ENCODE measurements around the gene PROX1.

The PROX1 gene

DNA sequence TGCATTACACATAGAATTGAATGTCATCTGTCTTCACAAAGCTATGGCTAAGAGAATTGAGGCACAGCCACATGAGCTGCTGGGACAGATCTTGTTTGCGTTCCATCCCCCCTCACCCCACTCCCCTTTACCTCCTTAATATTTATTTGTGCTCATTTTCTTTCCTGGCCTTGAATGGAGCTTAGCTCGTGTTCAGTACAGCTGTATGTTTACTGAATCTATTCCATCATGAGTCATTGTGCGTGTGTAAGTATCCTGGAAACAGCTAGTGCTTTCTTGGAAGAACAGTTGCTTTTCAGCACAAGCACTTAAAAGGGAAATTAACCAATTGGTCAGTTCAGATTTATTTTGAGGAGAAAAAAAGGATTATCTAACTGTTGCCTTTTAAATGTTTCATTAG is 14.7 kb downstream of the PROX1 start:
- no peak for DNase-seq

GRCh38 chr1:214003233-214003632 is 15.5 kb downstream of the PROX1 start:
- no peak for DNase-seq

DNA sequence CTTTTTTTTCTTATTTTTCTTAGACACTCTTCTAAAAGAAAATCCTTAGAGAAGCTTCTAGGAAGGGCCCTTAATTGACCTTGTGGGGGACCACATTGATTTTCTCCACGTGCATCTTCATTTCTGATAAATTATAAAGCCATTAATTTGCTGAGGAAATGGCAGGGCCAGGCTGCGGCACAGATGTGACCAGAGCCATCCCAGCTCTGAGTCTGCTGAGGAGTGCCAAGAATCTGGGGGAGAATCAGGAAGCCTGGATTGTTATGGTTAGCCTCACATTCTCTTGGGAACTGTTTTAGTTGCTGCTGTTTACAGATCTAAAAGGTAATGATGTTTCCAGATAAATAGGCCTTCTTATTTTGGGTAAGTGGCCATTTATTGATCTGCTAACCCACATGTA is 16.2 kb downstream of the PROX1 start:
- no peak for DNase-seq

GRCh38 chr1:214004795-214005194 is 17.0 kb downstream of the PROX1 start:
- no peak for DNase-seq

DNA sequence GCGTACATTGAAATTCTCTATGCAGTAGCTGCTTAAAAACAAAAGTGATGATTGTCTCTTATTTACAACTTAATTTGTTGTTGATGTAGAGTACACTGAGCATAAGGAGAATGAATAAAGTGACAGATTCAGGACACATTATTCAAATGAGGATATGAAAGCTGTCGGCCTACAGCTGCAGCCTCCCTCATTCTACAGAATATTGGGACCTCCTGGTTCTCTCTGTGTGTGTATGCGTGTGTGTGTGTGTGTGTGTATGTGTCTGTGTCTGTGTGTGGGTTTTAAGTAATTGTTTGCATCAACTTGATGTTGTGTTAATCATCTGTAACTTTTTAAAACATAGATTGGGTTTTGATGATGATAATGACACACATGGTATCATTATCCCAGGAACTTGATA is 17.9 kb downstream of the PROX1 start:
- no peak for DNase-seq

GRCh38 chr1:214006845-214007244 is 19.1 kb downstream of the PROX1 start:
- no peak for DNase-seq

- DNase-seq, result no peak
Measured at GRCh38 chr1:214008347-214008746, 20.6 kb downstream of the PROX1 start.

DNA sequence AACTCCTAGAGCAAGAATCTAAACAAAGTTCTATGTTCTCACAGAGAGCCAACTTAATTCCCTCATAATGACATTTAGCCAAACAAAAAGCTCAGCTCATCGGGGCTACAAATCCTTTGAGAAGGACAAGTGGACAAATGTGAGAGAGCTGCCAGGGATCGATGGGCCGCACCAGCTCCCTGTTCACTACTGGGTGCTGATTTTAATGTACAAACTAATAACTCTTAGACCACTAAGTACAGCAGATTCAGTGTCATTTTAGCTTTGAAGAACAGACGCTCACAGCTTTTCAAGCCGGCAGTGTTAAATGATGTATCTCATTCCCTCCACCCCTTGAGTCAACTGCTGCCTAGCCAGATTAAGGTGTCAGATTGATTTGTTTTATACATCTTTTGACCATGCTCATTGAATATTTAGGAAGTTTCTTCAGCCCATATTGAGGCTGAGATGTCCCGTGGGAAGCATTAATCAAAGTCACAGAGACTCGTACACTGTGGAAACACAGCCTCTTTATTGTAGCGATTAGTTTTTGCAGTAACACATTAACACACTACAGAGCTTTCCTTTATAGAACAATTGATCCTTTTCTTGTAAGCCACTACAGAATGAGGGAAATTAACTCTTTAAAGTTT is 21.1 kb downstream of the PROX1 start:
- no peak for DNase-seq

DNA sequence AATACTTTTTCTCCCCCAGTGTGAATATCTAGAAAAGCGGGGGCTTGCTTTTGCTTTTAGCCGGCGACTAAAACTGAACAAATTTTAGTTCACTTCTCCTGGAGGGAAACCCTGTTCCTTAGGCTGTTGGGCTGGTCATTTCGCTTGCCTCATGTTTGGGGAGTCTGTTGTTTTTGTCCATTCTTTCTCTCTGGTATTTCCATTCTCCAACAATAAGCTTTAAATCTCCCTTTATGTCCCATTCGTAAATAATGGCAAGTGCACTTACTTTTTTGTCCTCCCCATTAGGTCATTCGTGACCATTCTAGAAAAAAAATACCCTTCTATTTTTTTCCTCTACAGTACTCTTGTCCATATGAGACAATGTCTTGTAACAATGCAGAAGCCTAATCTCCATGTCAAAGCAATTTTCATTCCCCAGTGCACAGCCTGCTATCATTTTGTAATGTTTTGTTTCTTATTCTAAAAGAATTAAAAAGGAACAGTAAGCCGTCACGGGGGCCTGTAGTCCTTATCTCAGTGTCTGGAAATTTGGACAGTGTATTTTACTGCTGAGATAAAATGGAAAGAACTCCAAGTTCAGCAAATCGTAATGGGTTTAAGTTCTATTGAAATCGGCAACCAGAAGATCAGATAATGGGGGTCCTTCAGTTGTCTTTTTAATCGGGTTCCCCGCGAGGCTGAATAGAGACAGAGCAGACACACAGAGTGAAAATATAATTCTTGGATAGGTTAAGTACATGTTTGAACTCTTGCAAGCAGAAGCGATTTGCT is 21.8 kb downstream of the PROX1 start:
- DNase-seq, result no peak

DNA sequence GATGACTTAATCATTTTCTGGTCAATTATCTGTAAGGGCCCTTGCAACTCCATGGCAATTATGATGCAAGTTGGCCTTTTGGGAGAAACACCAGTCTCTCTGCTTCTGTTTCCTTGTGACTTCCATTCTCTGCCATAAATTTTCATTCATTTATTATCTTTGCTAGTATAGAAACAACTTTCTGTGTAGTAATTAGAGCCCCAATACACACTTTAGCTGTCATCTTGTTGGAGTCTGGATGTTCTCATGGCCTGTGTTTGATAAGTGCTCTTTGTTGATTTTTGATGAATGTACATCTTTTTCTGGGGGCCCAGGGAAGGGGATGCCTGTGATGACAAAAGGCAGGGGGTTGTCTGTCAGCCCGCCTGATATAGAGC is 22.4 kb downstream of the PROX1 start:
- DNase-seq, result no peak

DNA sequence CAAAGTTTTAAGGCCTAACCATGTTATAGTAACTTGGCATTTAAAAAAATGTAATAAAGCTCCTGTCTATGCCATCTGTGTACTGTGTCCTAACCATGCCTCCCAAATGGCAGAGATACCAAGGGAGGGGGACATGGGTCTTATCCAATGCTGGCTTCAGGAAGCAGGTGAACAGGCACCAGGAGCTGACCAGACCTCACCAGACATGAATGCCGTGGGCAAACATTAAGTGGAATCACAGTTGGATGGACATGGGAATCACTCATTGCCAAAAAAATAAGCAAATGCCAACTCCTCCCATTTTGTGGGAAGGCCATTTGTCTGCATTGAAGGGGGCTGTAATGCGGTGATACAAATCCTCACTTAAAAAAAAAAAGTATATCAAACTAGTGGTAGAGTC is 22.9 kb downstream of the PROX1 start:
- DNase-seq, result no peak

DNA sequence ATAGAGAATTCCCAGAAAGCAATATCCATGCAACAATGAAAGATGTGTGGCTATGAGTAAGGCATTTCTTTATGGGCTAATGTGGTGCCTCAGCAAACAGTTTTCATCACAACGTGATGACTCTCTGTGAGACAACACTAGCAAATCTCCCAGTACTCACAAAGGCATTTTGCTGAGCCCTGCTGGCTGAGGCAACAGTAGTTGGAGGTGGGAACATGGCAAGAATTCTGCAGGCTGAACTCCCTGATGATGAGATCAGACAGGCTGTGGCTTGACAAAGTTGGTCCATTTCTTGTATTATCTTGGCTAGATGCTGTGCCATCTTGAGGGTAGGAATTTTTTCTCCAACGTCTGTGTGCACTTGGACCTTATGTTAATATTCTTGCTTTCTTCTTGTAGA is 24.6 kb downstream of the PROX1 start:
- DNase-seq, result no peak

DNA sequence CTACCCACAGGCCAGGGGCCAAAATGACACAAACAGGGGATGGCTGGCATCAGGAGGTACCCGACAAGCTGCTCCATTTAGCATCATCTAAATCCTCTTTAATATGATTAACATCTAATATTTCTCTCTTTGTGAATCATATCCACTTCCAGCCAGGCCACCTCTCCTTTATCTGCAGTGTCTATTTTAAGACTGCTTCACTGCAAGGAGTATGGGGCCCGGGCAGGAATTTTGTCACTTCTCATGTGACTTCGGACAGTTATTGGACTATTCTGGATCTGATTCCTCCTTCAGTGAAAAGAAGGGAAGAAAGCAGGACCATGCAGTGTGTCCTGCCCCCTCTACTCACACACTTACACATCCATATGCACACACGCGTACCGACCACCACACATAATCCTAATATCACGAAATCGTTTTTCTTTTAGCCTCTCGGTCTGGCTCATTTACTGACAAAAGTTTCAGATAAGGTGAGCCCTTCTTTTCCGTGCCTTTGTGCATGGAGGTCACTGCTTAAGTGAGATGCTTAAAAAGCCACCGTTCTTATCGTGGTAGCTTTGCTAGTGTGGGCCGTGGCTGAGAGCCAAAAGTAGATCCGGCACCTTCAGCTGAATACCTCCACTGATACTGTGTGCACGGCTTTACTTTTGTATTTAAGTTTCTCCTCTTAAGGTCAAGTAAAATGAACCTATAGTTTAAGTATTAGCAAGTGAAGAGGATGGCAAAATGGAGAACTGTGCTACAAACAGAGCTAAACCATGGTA is 26.0 kb downstream of the PROX1 start:
- no peak for DNase-seq

DNA sequence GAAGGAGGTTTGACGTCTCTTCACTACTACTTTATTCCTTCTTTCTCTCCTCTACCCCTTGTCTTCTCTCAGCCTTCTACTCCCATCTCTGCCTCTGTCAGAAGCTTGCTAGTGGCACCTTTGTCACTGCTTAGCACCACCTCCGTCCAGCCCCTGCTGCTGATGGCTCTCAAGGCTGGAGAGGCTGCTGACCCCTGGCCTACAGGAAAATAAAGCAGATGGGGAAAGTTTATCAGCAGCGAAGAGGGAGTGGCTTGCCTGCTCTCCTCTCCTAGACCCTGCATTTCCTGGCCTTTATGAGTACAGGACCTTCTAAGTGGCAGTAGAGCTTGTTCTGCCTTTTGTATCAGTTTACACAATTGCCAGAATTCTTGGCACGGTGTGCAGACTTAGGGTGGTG is 27.0 kb downstream of the PROX1 start:
- no peak for DNase-seq

- no peak for DNase-seq
Measured at GRCh38 chr1:214017191-214017982, 29.6 kb downstream of the PROX1 start.

DNA sequence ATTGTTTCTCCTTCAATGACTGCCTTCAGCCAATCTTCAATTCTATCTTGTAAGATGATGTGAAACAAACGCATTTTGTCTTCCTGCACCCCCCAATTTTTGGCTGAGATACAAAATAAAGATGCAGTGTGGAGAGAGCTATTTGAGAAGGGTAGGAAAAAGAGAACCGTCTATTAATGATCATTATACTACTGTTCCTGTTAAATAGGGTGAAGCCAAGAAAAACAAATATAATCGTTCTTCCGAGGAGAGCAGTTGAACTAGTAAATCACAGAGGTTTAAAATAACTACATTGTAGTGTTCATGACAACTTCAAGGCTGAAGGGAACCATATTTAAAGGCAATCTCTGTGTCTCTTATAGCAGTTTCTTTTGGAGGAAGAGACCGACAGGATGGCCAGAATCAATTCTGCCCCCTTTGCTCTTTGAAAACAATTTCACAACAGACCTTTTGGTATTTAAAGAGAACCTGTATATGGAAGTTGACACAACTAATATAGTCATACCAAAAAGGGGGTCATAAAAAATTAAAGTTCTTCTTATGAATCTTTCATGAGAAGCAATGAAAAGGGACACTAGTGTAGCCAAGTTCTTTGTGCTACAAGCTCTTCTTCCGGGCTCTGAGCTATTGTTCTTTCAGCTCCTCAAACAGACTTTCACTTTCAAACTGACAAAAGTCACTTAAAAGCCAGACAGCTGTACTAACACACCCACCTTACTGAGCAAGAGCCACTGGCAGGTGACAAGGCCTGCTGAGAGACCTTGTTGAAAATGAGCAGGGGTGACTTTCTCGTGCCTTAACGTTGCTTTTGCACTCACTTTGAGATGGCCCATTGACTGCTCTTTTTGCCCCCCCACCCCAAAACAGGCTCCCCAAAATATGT is 30.9 kb downstream of the PROX1 start:
- DNase-seq, result no peak

DNA sequence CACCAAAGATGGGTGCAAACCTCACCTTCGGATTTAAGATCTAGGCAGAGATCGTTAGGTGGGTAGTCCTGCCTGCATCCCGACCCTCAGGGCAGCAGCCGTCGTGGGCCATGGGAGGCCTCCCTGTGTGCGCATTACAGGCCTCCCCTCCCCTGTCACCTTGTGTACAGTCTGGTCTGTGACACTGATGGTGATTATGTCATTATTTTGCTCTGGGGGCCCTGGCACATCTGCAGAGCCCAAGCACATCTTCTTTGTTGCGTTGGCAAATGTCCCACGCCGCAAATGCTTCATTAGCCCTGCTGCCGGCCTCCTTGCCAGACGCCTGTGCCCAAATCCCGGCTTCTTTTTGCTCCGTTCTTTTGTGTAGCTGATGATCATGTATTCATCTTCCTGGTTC is 31.7 kb downstream of the PROX1 start:
- DNase-seq, result no peak

GRCh38 chr1:214021321-214021720 is 33.5 kb downstream of the PROX1 start:
- no peak for DNase-seq

DNA sequence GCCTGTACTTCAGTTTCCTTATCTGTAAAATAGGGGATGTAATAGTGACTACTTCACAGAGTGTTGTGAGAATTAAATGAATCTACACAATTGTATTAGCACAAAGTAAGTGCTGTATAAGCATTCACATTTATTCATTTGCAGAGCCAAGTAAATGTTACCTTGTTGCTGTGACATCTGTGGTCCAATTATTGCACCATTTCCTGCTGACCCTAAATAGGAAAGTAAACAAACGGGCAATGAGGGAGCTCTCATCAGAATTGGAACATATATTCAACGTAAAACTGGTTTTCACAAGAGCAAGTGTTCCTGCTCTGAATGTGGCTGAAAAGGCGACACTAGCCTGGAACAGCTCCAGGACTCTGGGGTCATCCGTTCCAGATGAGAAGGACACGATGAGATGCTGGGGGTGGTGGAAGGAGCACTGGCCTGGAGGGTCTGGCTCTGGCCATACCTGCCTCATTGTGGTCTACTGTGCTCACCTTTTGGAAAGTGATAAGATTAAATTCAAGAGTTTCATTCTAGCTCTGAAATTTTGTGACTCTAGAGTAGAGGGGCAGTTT is 34.5 kb downstream of the PROX1 start:
- DNase-seq, result no peak

DNA sequence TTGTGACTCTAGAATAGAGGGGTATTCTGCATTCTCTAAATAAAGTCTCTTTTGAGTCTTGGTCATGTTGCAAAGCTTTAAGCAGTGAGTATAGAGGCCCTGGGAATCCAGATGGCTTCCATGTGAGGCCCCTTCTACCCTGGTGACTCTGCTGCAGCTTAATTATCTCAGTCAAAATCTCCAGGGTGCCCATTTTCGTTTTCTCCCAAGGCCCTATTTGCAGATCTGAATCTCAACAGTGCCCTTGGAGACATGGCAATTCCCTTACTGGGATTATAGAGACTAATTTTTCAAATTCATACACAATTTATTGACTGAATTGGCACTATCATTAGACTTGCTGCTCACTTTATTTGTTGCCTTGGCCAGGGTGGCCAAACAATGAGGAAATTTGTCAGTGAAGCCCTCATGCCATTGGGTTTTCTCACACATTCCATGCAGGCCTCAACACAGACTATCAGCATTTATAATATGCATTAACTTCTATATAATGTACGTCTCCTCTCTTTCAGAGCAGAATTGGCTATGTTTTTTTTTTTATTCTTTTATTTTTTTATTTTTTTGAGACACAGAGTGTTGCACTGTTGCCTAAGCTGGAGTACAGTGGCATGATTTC is 35.1 kb downstream of the PROX1 start:
- no peak for DNase-seq

DNA sequence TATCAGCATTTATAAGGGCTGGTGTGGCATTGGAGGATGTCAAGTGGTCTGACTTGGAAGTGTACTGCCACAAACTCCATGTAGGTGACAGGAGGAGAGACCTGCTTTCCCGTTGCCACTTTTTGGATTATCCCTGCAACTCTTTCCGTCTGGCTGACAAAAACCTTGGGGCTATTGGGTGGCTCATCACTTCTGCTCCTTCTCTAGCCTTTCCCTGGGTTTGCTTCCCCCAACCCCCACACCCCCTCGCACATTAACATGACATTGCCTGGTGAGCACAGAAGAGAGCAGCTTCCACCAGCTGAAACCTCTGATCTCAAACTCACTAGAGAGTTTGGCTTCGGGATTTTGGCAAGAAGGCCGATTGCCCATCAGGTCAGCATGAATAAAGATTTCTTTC is 39.2 kb downstream of the PROX1 start:
- DNase-seq, result no peak

GRCh38 chr1:214027498-214027897 is 39.7 kb downstream of the PROX1 start:
- DNase-seq, result no peak

Data from KG1 (cell line).